HCT116 (cell line): ENCODE results near the gene TMEM125. TPM values are rescaled to one million over a fixed set of nuclear protein-coding genes. Genes with fewer than 3 reads are reported as not detected.

Experiments used
- CEBPB ChIP-seq: IDR thresholded peaks from 2 replicates; pipeline ENCODE4 v1.6.1; 2012; ENCODE audit warnings: low read depth
- EGR1 ChIP-seq: IDR thresholded peaks from 2 replicates; pipeline ENCODE4 v1.6.1; 2012; ENCODE audit warnings: low read depth
- JUND ChIP-seq: IDR thresholded peaks from 2 replicates; pipeline ENCODE4 v1.6.1; 2012
- SIN3A ChIP-seq: IDR thresholded peaks from 2 replicates; pipeline ENCODE4 v1.6.1; 2012; ENCODE audit warnings: low read depth
- TCF7L2 ChIP-seq: IDR thresholded peaks from 2 replicates; pipeline ENCODE4 v1.7.0; 2011; ENCODE audit warnings: borderline replicate concordance, inconsistent platforms; ENCODE audit not compliant: insufficient read depth, insufficient read length; ENCODE audit errors: extremely low read depth
- YY1 ChIP-seq: IDR thresholded peaks from 2 replicates; pipeline ENCODE4 v1.6.1; 2011; ENCODE audit warnings: low read length, low read depth, moderate library complexity, mild to moderate bottlenecking; ENCODE audit not compliant: insufficient replicate concordance; ENCODE audit errors: extremely low read depth
- total RNA-seq: library from RNA; stranded (reverse); gene quantifications from one replicate; pipeline ENCODE4 v1.2.1, GENCODE V29; 2021; ENCODE audit not compliant: unreplicated experiment
- TF ChIP-seq, protein P1 (sequence below): IDR thresholded peaks from 2 replicates; pipeline ENCODE4 v1.6.1; 2011; ENCODE audit warnings: mild to moderate bottlenecking, low read length, moderate library complexity; ENCODE audit not compliant: insufficient replicate concordance; ENCODE audit errors: extremely low read depth
- TF ChIP-seq, protein P2 (sequence below), 3 experiments: fragments of 200-600 bp in 1 of 3; sonication (generic) in 1 of 3; IDR thresholded peaks in 2 of 3; conservative IDR thresholded peaks in 1 of 3; 2 replicates each; pipeline ENCODE4 v1.5.1; 2012 to 2017; ENCODE audit warnings: low read depth in 2 of 3, low read length in 2 of 3, antibody characterized with exemption in 1 of 3, borderline replicate concordance in 1 of 3, control low read depth in 1 of 3, mild to moderate bottlenecking in 1 of 3, mixed read lengths in 1 of 3, mixed run types in 1 of 3, moderate library complexity in 1 of 3; ENCODE audit not compliant: insufficient read depth in 1 of 3
- TF ChIP-seq, protein P3 (sequence below): IDR thresholded peaks from 2 replicates; pipeline ENCODE4 v1.6.1; 2012

TMEM125 gene
- total RNA-seq, 1 experiment from 2014 or later = 13.9 TPM

DNA sequence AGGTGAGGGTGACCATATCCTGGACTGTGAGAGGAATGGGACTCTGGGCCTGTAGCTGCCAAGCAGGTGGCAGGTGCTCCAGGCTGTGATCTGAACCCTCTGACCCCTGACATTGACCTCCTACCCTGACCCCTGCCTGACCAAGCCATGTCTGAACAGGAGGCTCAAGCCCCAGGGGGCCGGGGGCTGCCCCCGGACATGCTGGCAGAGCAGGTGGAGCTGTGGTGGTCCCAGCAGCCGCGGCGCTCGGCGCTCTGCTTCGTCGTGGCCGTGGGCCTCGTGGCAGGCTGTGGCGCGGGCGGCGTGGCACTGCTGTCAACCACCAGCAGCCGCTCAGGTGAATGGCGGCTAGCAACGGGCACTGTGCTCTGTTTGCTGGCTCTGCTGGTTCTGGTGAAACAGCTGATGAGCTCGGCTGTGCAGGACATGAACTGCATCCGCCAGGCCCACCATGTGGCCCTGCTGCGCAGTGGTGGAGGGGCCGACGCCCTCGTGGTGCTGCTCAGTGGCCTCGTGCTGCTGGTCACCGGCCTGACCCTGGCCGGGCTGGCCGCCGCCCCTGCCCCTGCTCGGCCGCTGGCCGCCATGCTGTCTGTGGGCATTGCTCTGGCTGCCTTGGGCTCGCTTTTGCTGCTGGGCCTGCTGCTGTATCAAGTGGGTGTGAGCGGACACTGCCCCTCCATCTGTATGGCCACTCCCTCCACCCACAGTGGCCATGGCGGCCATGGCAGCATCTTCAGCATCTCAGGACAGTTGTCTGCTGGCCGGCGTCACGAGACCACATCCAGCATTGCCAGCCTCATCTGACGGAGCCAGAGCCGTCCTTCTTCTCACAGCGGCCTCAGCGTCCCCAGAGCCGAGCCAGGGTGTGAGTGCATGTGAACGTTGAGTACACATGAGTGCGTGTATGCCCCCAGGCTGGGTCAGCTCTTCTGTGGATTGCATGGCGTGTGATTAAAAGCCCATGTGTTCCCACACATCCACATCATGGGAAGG, 3.1 kb downstream of the TMEM125 start (continued):
- TF ChIP-seq, protein P1, sequence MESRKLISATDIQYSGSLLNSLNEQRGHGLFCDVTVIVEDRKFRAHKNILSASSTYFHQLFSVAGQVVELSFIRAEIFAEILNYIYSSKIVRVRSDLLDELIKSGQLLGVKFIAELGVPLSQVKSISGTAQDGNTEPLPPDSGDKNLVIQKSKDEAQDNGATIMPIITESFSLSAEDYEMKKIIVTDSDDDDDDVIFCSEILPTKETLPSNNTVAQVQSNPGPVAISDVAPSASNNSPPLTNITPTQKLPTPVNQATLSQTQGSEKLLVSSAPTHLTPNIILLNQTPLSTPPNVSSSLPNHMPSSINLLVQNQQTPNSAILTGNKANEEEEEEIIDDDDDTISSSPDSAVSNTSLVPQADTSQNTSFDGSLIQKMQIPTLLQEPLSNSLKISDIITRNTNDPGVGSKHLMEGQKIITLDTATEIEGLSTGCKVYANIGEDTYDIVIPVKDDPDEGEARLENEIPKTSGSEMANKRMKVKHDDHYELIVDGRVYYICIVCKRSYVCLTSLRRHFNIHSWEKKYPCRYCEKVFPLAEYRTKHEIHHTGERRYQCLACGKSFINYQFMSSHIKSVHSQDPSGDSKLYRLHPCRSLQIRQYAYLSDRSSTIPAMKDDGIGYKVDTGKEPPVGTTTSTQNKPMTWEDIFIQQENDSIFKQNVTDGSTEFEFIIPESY = no peak
- TF ChIP-seq JUND (no peak), EGR1 (no peak), SIN3A (no peak), TCF7L2 (no peak), YY1 (no peak), CEBPB (no peak)
- TF ChIP-seq, protein P2, sequence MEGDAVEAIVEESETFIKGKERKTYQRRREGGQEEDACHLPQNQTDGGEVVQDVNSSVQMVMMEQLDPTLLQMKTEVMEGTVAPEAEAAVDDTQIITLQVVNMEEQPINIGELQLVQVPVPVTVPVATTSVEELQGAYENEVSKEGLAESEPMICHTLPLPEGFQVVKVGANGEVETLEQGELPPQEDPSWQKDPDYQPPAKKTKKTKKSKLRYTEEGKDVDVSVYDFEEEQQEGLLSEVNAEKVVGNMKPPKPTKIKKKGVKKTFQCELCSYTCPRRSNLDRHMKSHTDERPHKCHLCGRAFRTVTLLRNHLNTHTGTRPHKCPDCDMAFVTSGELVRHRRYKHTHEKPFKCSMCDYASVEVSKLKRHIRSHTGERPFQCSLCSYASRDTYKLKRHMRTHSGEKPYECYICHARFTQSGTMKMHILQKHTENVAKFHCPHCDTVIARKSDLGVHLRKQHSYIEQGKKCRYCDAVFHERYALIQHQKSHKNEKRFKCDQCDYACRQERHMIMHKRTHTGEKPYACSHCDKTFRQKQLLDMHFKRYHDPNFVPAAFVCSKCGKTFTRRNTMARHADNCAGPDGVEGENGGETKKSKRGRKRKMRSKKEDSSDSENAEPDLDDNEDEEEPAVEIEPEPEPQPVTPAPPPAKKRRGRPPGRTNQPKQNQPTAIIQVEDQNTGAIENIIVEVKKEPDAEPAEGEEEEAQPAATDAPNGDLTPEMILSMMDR (IDR thresholded peaks at IDR 0.05 in 2 of 3, conservative IDR thresholded peaks at IDR 0.05 in 1 of 3; ENCODE audit: borderline replicate concordance in 1 of 3, insufficient read depth in 1 of 3, low read depth in 2 of 3, low read length in 2 of 3) = no peak
- TF ChIP-seq, protein P3, sequence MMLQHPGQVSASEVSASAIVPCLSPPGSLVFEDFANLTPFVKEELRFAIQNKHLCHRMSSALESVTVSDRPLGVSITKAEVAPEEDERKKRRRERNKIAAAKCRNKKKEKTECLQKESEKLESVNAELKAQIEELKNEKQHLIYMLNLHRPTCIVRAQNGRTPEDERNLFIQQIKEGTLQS = no peak
